ENCODE results near the gene UBE2Q1.
"Not testable (repeated sequence)": the region's sequence is repeated elsewhere in the genome, so short reads cannot be mapped to it uniquely, and the experiment has no call there.

Gene UBE2Q1

GRCh38 chr1:154553056-154554030 lies 5.1 kb downstream of the UBE2Q1 start:
- DNase-seq: no peak
- intact Hi-C loops (cut with DNase I): loop anchor here (10.0 kb wide), 2 partner anchors 421 to 511 kb away; partner anchors contain the start of genes CKS1B, EFNA4 and SHC1

- no peak for DNase-seq
- intact Hi-C loops (cut with DNase I): loop anchor here (10.0 kb wide), 2 partner anchors 423 to 513 kb away; partner anchors contain the start of genes CKS1B, EFNA4 and SHC1
Measured at GRCh38 chr1:154552036-154552435, 6.4 kb downstream of the UBE2Q1 start.

- intact Hi-C loops (cut with DNase I): loop anchor here (10.0 kb wide), 2 partner anchors 423 to 513 kb away; partner anchors contain the start of genes CKS1B, EFNA4 and SHC1
- DNase-seq: no peak
Measured at GRCh38 chr1:154551474-154551873, 7.0 kb downstream of the UBE2Q1 start.

- no peak for DNase-seq
- intact Hi-C loops (cut with DNase I): loop anchor here (10.0 kb wide), 2 partner anchors 424 to 514 kb away; partner anchors contain the start of genes CKS1B, EFNA4 and SHC1
Measured at GRCh38 chr1:154550657-154551056, 7.8 kb downstream of the UBE2Q1 start.

- DNase-seq: no peak
- intact Hi-C loops (cut with DNase I): loop anchor here (10.0 kb wide), 2 partner anchors 425 to 515 kb away; partner anchors contain the start of genes CKS1B, EFNA4 and SHC1
Measured at GRCh38 chr1:154550070-154550469, 8.4 kb downstream of the UBE2Q1 start.

- intact Hi-C loops (cut with DNase I): no loop called here
Measured at GRCh38 chr1:154549202-154549770, 9.2 kb downstream of the UBE2Q1 start.

GRCh38 chr1:154548028-154548427 lies 10.4 kb downstream of the UBE2Q1 start:
- no peak for DNase-seq
- intact Hi-C loops (cut with DNase I): no loop called here

More at GRCh38 chr1:154549202-154549770, 9.2 kb downstream of the UBE2Q1 start:
- DNase-seq: no peak

- intact Hi-C loops (cut with DNase I): no loop called here
- no peak for DNase-seq
Measured at GRCh38 chr1:154547105-154547732, 11.2 kb downstream of the UBE2Q1 start.

- DNase-seq: peak in 9 of 10 donors; percentile 26 to 95 (median 51)
- intact Hi-C loops (cut with DNase I): loop anchor here (1.0 kb wide), 1 partner anchor 67 kb away; no protein-coding TSS in a partner anchor
Measured at GRCh38 chr1:154546264-154547063, 12.0 kb downstream of the UBE2Q1 start.

- intact Hi-C loops (cut with DNase I): no loop called here
Measured at GRCh38 chr1:154541231-154541630, 17.2 kb downstream of the UBE2Q1 start.

GRCh38 chr1:154539486-154540483 lies 18.7 kb downstream of the UBE2Q1 start:
- no peak for DNase-seq
- intact Hi-C loops (cut with DNase I): no loop called here

More at GRCh38 chr1:154541231-154541630, 17.2 kb downstream of the UBE2Q1 start:
- no peak for DNase-seq

- no peak for DNase-seq
- intact Hi-C loops (cut with DNase I): no loop called here
Measured at GRCh38 chr1:154536570-154536969, 21.9 kb downstream of the UBE2Q1 start.

- DNase-seq: no peak
Measured at GRCh38 chr1:154533952-154534844, 24.3 kb downstream of the UBE2Q1 start.

GRCh38 chr1:154531950-154532349 lies 26.5 kb downstream of the UBE2Q1 start:
- intact Hi-C loops (cut with DNase I); DNase-seq: not testable (repeated sequence)

More at GRCh38 chr1:154533952-154534844, 24.3 kb downstream of the UBE2Q1 start:
- intact Hi-C loops (cut with DNase I): no loop called here

- intact Hi-C loops (cut with DNase I): no loop called here
Measured at GRCh38 chr1:154529308-154529707, 29.2 kb downstream of the UBE2Q1 start.

GRCh38 chr1:154527192-154527591 lies 31.3 kb downstream of the UBE2Q1 start:
- DNase-seq: no peak
- intact Hi-C loops (cut with DNase I): no loop called here

More at GRCh38 chr1:154529308-154529707, 29.2 kb downstream of the UBE2Q1 start:
- no peak for DNase-seq

GRCh38 chr1:154524881-154525280 lies 33.6 kb downstream of the UBE2Q1 start:
- intact Hi-C loops (cut with DNase I): no loop called here
- no peak for DNase-seq
